ENCODE data around the gene SMIM5.
"Not testable (repeated sequence)": the region's sequence is repeated elsewhere in the genome, so short reads cannot be mapped to it uniquely, and the experiment has no call there.

GRCh38 chr17:75593430-75593829 lies 39.8 kb upstream of the SMIM5 start:
- not testable (repeated sequence) for TF ChIP-seq CTCF, POLR2A (IDR thresholded peaks at IDR 0.05)
